Thyroid gland (tissue), 4 donors: ENCODE measurements around the gene SHROOM3.

Experiments used
- CTCF ChIP-seq, 6 experiments: fragments of 200-600 bp in 3 of 6; fragments of 450-650 bp in 3 of 6; sonication (generic) in 3 of 6; IDR thresholded peaks; one replicate each; pipeline ENCODE4 v1.5.1; 2016 to 2019; ENCODE audit warnings: antibody characterized with exemption in 6 of 6, mild to moderate bottlenecking in 2 of 6, inconsistent platforms in 1 of 6, moderate library complexity in 1 of 6
- POLR2A ChIP-seq, 2 donors: fragments of 450-650 bp; IDR thresholded peaks; one replicate each; pipeline ENCODE4 v1.6.1; 2017; ENCODE audit warnings: antibody characterized with exemption in 2 of 2, mild to moderate bottlenecking in 2 of 2, moderate library complexity in 1 of 2

GRCh38 chr4:76578002-76578560 lies 143.1 kb downstream of the SHROOM3 start:
- TF ChIP-seq CTCF (IDR thresholded peaks at IDR 0.05), result no peak
- no peak for TF ChIP-seq POLR2A (IDR thresholded peaks at IDR 0.05)
